Adrenal gland (tissue), 12 donors: ENCODE measurements around the gene SLC2A13. TPM values are rescaled to one million over a fixed set of nuclear protein-coding genes. Genes with fewer than 3 reads are reported as not detected.

Experiments
- DNase-seq, 7 donors: peaks; one replicate each; pipeline ENCODE4 v3.0.0-alpha.2; 2019 to 2020
- H3K27ac ChIP-seq, 5 donors: fragments of 200-600 bp; sonication (generic) in 4 of 5; 1 replicate in 3 of 5; 2 replicates in 2 of 5; pipeline versions ENCODE4 v1.5.1 to v1.8.0; 2016 to 2020; ENCODE audit warnings: mild to moderate bottlenecking in 1 of 5
- H3K27me3 ChIP-seq: fragments of 200-600 bp; 2 replicates; pipeline ENCODE4 v1.8.0; 2021
- H3K36me3 ChIP-seq, 2 donors: fragments of 200-600 bp; replicated peaks in 1 of 2; 1 replicate in 1 of 2; 2 replicates in 1 of 2; pipeline versions ENCODE4 v1.5.1 to v1.8.0; 2018 to 2022
- H3K4me1 ChIP-seq, 2 donors: fragments of 200-600 bp; replicated peaks in 1 of 2; 1 replicate in 1 of 2; 2 replicates in 1 of 2; pipeline versions ENCODE4 v1.5.1 to v1.8.0; 2018 to 2021
- H3K4me3 ChIP-seq, 4 donors: fragments of 200-600 bp; sonication (generic) in 3 of 4; one replicate each; pipeline ENCODE4 v1.5.1; 2016 to 2018
- H3K9me3 ChIP-seq, 3 donors: fragments of 200-600 bp; sonication (generic) in 1 of 3; replicated peaks in 1 of 3; 1 replicate in 2 of 3; 2 replicates in 1 of 3; pipeline versions ENCODE4 v1.5.1 to v1.8.0; 2016 to 2021
- CTCF ChIP-seq, 6 experiments: fragments of 450-650 bp in 4 of 6; fragments of 200-600 bp in 2 of 6; sonication (generic) in 1 of 6; IDR thresholded peaks; 1 replicate in 5 of 6; 2 replicates in 1 of 6; pipeline versions ENCODE4 v1.5.1 to v1.8.0; 2016 to 2021; ENCODE audit warnings: antibody characterized with exemption in 6 of 6, mild to moderate bottlenecking in 2 of 6, moderate library complexity in 1 of 6
- POLR2A ChIP-seq, 2 donors: fragments of 450-650 bp; IDR thresholded peaks; one replicate each; pipeline ENCODE4 v1.6.1; 2017; ENCODE audit warnings: antibody characterized with exemption in 2 of 2, mild to moderate bottlenecking in 2 of 2, moderate library complexity in 1 of 2
- WGBS, 4 donors: extraction: QIAGEN DNeasy Blood & Tissue Kit in 2 of 4; methylation state at CpG; one replicate each; pipeline versions ENCODE4 v1.1.5 to v1.1.7; 2013 to 2017; 5-methylcytosine and 5-hydroxymethylcytosine counted together
- intact Hi-C, 2 donors: fragments of 100-400 bp; cut with DNase I; formaldehyde crosslinking; loops; one replicate each; pipeline versions ENCODE4 v1.14.1 to v1.15.0; 2022 to 2023
- polyA plus RNA-seq, 3 donors: library from polyadenylated mRNA; stranded (reverse); fragments of 200-250 nt in 2 of 3; fragments of 350-450 nt in 1 of 3; fragmentation: Illumina TruSeq in 1 of 3; extraction: RNeasy Lipid Tissue Mini Kit (QIAGEN cat#74804) in 1 of 3; gene quantifications; one replicate each; pipeline ENCODE4 v1.2.3, GENCODE V29; 2013 to 2014
- total RNA-seq, 9 donors: library from RNA; depleted of rRNA in 4 of 9; stranded (reverse); fragments of >200 nt in 4 of 9; fragments of 120-200 nt in 1 of 9; fragmentation: NEBNext Ultra II Directional in 1 of 9; extraction: Animal tissue kit (Norgen Biotek cat#: 25700) in 1 of 9; gene quantifications; one replicate each; pipeline versions ENCODE4 v1.1.0 to v1.2.4, GENCODE V29; 2013 to 2023
- donor health status: healthy with polysubstance abuse.
- donor health status: Bipolar disorder and iron deficiency.
- donor health status: DM: yes; HTN: yes; CAD: no.
- donor health status: DM: no; HTN: no; CAD: no.
- donor health status: DM: no; HTN: no; CAD: no.
- donor health status: DM: yes; HTN: yes; CAD: no.

The SLC2A13 gene
- total and polyA plus RNA-seq, 12 donors: 3.5 to 49.1 (median 27.0) TPM

- Histone ChIP-seq H3K27me3 (no peaks in the 10 kb centered on the region), H3K27ac (no peak overlapping the region), H3K4me1 (peaks cover 0 to 7% of the 10 kb centered on the region in 2 donors), H3K4me3 (no peak overlapping the region), H3K9me3 (no peaks in the 10 kb centered on the region), H3K36me3 (no peaks in the 10 kb centered on the region)
- no peak for DNase-seq
- intact Hi-C loops: no loop called here
- TF ChIP-seq POLR2A (IDR thresholded peaks at IDR 0.05) (no peak), CTCF (IDR thresholded peaks at IDR 0.05) (no peak)
- WGBS, 4 donors: 95 to 100% (median 96%) methylated on average over 1 of the region's 1 CpG
These were observed 88.4 kb downstream of the SLC2A13 start for GRCh38 chr12:40017488-40017887.

- Histone ChIP-seq H3K27ac (no peak overlapping the region), H3K4me3 (no peak overlapping the region), H3K4me1 (peaks cover 0 to 9% of the 10 kb centered on the region in 2 donors), H3K27me3 (no peaks in the 10 kb centered on the region), H3K36me3 (no peaks in the 10 kb centered on the region), H3K9me3 (no peaks in the 10 kb centered on the region)
- DNase-seq: no peak
- TF ChIP-seq POLR2A (IDR thresholded peaks at IDR 0.05) (no peak), CTCF (IDR thresholded peaks at IDR 0.05) (no peak)
- intact Hi-C loops: no loop called here
- 74 to 78% (median 77%) methylated on average over 3 of the region's 3 CpGs for WGBS, 4 donors
These were observed 88.9 kb downstream of the SLC2A13 start for GRCh38 chr12:40016980-40017379.

GRCh38 chr12:40015881-40016280 lies 90.0 kb downstream of the SLC2A13 start:
- Histone ChIP-seq H3K27me3 (no peaks in the 10 kb centered on the region), H3K4me1 (peaks cover 0 to 17% of the 10 kb centered on the region in 2 donors), H3K4me3 (no peak overlapping the region), H3K36me3 (no peaks in the 10 kb centered on the region), H3K27ac (no peak overlapping the region), H3K9me3 (no peaks in the 10 kb centered on the region)
- intact Hi-C loops: no loop called here
- no peak for DNase-seq
- TF ChIP-seq CTCF (IDR thresholded peaks at IDR 0.05) (no peak), POLR2A (IDR thresholded peaks at IDR 0.05) (no peak)
- WGBS, 4 donors: 96 to 99% (median 97%) methylated on average over 2 of the region's 2 CpGs

- intact Hi-C loops: no loop called here
- no peak overlapping the region for H3K27ac ChIP-seq
These were observed 90.5 kb downstream of the SLC2A13 start for GRCh38 chr12:40015345-40015744.

More at GRCh38 chr12:40015345-40015744, 90.5 kb downstream of the SLC2A13 start:
- H3K4me1 ChIP-seq: peaks cover 0 to 17% of the 10 kb centered on the region in 2 donors
- no peak for DNase-seq
- 95 to 98% (median 96%) methylated on average over 2 of the region's 2 CpGs for WGBS, 4 donors
- no peaks in the 10 kb centered on the region for H3K27me3 ChIP-seq
- H3K36me3 ChIP-seq: no peaks in the 10 kb centered on the region
- H3K4me3 ChIP-seq: no peak overlapping the region
- TF ChIP-seq CTCF (IDR thresholded peaks at IDR 0.05) (no peak), POLR2A (IDR thresholded peaks at IDR 0.05) (no peak)
- H3K9me3 ChIP-seq: no peaks in the 10 kb centered on the region
